ENCODE results near the gene GRIK1. TPM values are rescaled to one million over a fixed set of nuclear protein-coding genes. Genes with fewer than 3 reads are reported as not detected.

Gene GRIK1
- total RNA-seq, 1 donor from 2014 or later: 0.39 TPM

DNA sequence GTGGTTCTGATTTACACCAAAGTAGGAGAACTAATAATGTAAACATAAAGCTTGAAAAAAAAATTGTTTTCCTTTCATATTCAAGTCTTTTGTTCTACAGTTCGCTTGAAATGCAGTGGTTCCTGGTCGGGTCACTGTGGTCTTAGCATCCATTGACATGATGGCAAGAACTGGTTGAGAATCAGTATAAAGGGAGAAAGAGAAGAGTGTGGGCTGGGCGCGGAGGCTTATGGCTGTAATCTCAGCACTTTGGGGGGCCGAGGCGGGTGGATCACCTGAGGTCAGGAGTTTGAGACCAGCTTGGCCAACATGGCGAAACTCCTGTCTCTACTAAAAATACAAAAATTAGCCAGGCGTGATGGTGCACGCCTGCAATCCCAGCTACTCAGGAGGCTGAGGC is 390.2 kb downstream of the GRIK1 start:
- TF ChIP-seq, protein P1, sequence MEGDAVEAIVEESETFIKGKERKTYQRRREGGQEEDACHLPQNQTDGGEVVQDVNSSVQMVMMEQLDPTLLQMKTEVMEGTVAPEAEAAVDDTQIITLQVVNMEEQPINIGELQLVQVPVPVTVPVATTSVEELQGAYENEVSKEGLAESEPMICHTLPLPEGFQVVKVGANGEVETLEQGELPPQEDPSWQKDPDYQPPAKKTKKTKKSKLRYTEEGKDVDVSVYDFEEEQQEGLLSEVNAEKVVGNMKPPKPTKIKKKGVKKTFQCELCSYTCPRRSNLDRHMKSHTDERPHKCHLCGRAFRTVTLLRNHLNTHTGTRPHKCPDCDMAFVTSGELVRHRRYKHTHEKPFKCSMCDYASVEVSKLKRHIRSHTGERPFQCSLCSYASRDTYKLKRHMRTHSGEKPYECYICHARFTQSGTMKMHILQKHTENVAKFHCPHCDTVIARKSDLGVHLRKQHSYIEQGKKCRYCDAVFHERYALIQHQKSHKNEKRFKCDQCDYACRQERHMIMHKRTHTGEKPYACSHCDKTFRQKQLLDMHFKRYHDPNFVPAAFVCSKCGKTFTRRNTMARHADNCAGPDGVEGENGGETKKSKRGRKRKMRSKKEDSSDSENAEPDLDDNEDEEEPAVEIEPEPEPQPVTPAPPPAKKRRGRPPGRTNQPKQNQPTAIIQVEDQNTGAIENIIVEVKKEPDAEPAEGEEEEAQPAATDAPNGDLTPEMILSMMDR (IDR thresholded peaks at IDR 0.05; ENCODE audit: partially characterized antibody, unreplicated experiment): no peak
- H3K4me3 Mint-ChIP-seq (ENCODE audit: unreplicated experiment): no peak overlapping the region
- H3K9me3 Mint-ChIP-seq (ENCODE audit: unreplicated experiment): peaks cover 3% of the 10 kb centered on the region
- no peak for DNase-seq
- H3K27ac Mint-ChIP-seq (ENCODE audit: unreplicated experiment): no peak overlapping the region
- H3K4me1 Mint-ChIP-seq (ENCODE audit: low read depth, unreplicated experiment): no peaks in the 10 kb centered on the region
- no peaks in the 10 kb centered on the region for H3K27me3 Mint-ChIP-seq (ENCODE audit: unreplicated experiment)
- H3K36me3 Mint-ChIP-seq (ENCODE audit: unreplicated experiment): no peaks in the 10 kb centered on the region

DNA sequence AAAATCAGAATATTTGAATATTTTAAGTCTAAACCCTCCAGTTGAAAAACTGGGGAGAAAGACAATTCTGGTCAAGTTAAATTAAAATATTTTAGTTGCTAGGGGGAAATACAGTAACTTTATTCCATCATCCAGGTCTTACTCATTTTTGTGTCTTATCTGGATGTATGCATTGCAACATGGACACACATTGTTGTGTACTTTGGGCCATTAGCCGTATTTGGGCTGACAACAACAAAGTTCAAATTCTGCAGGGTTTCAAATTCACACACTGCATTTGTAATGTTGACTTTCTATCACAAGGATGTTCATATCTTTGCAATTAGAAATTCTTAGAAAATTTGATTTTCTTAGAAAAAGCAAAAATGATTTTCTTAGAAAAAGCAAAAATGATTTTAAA is 391.8 kb downstream of the GRIK1 start:
- Mint-ChIP-seq H3K27me3 (ENCODE audit: unreplicated experiment) (no peaks in the 10 kb centered on the region), H3K4me1 (ENCODE audit: low read depth, unreplicated experiment) (no peaks in the 10 kb centered on the region), H3K27ac (ENCODE audit: unreplicated experiment) (no peak overlapping the region), H3K36me3 (ENCODE audit: unreplicated experiment) (no peaks in the 10 kb centered on the region), H3K9me3 (ENCODE audit: unreplicated experiment) (peaks cover 3% of the 10 kb centered on the region), H3K4me3 (ENCODE audit: unreplicated experiment) (no peak overlapping the region)
- TF ChIP-seq, protein P1 (IDR thresholded peaks at IDR 0.05; ENCODE audit: partially characterized antibody, unreplicated experiment): no peak
- no peak for DNase-seq

- no peaks in the 10 kb centered on the region for H3K4me1 Mint-ChIP-seq (ENCODE audit: low read depth, unreplicated experiment)
- H3K27ac Mint-ChIP-seq (ENCODE audit: unreplicated experiment): no peak overlapping the region
- no peaks in the 10 kb centered on the region for H3K36me3 Mint-ChIP-seq (ENCODE audit: unreplicated experiment)
These were observed 393.7 kb downstream of the GRIK1 start for GRCh38 chr21:29546071-29546470.

DNA sequence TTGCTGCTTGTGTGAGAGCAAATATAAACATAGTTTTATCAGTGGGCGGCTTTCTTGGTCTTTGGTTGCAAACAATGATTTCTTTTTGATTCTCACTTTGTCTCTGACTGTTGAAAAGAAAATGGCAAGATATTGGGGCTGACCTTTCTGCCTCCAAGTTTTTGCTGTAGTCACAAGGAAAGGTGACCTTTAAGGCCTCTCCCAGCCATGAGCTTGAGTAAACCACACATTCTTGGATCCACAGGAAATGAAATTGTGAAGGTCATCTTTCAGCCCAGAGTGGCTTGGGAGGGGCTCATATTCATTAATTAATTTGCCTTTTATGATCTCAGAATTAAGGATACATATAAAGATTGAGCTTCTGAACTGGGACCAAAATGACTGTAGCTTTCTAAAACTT is 399.5 kb downstream of the GRIK1 start:
- no peaks in the 10 kb centered on the region for H3K36me3 Mint-ChIP-seq (ENCODE audit: unreplicated experiment)
- H3K4me3 Mint-ChIP-seq (ENCODE audit: unreplicated experiment): no peak overlapping the region
- H3K27me3 Mint-ChIP-seq (ENCODE audit: unreplicated experiment): peaks cover 1% of the 10 kb centered on the region
- no peak overlapping the region for H3K27ac Mint-ChIP-seq (ENCODE audit: unreplicated experiment)
- TF ChIP-seq, protein P1 (IDR thresholded peaks at IDR 0.05; ENCODE audit: partially characterized antibody, unreplicated experiment): no peak
- H3K9me3 Mint-ChIP-seq (ENCODE audit: unreplicated experiment): peaks cover 2% of the 10 kb centered on the region
- H3K4me1 Mint-ChIP-seq (ENCODE audit: low read depth, unreplicated experiment): no peaks in the 10 kb centered on the region
- DNase-seq: no peak

More at GRCh38 chr21:29546071-29546470, 393.7 kb downstream of the GRIK1 start:
- peaks cover 3% of the 10 kb centered on the region for H3K9me3 Mint-ChIP-seq (ENCODE audit: unreplicated experiment)
- no peak overlapping the region for H3K4me3 Mint-ChIP-seq (ENCODE audit: unreplicated experiment)
- TF ChIP-seq, protein P1 (IDR thresholded peaks at IDR 0.05; ENCODE audit: partially characterized antibody, unreplicated experiment): no peak
- DNase-seq: no peak
- no peaks in the 10 kb centered on the region for H3K27me3 Mint-ChIP-seq (ENCODE audit: unreplicated experiment)

GRCh38 chr21:29538115-29538514 is 401.7 kb downstream of the GRIK1 start:
- Mint-ChIP-seq H3K4me3 (ENCODE audit: unreplicated experiment) (no peak overlapping the region), H3K27ac (ENCODE audit: unreplicated experiment) (no peak overlapping the region), H3K36me3 (ENCODE audit: unreplicated experiment) (no peaks in the 10 kb centered on the region), H3K4me1 (ENCODE audit: low read depth, unreplicated experiment) (no peaks in the 10 kb centered on the region), H3K9me3 (ENCODE audit: unreplicated experiment) (peaks cover 2% of the 10 kb centered on the region), H3K27me3 (ENCODE audit: unreplicated experiment) (peaks cover 1% of the 10 kb centered on the region)
- DNase-seq: no peak
- TF ChIP-seq, protein P1 (IDR thresholded peaks at IDR 0.05; ENCODE audit: partially characterized antibody, unreplicated experiment): no peak
